ENCODE results near the gene FADS2. TPM values are rescaled to one million over a fixed set of nuclear protein-coding genes. Genes with fewer than 3 reads are reported as not detected.
A peak's percentile ranks its signal among the peaks of the same experiment; 100 is the strongest.

FADS2 gene
- total RNA-seq, 1 experiment from 2014 or later = 19.2 TPM

GRCh38 chr11:61780581-61781162 is 47.4 kb upstream of the FADS2 start:
- intact Hi-C loops (cut with micrococcal nuclease; ENCODE audit: unreplicated experiment) = no loop called here
- Mint-ChIP-seq H3K27ac (ENCODE audit: unreplicated experiment) (no peak overlapping the region), H3K9me3 (ENCODE audit: low read depth, unreplicated experiment) (no peaks in the 10 kb centered on the region), H3K27me3 (ENCODE audit: unreplicated experiment) (no peaks in the 10 kb centered on the region), H3K4me1 (ENCODE audit: low read depth, unreplicated experiment) (no peaks in the 10 kb centered on the region), H3K36me3 (ENCODE audit: insufficient read depth, unreplicated experiment) (peaks cover 62% of the 10 kb centered on the region), H3K4me3 (ENCODE audit: low read depth, unreplicated experiment) (no peak overlapping the region)
- CTCF ChIA-PET = no interaction called here
- BruUV-seq (replicated peaks) = no TSS peak
- TF ChIP-seq CTCF (IDR thresholded peaks at IDR 0.05; ENCODE audit: unreplicated experiment) = no peak
- no peak for DNase-seq

GRCh38 chr11:61781585-61781984 is 46.5 kb upstream of the FADS2 start:
- CTCF ChIA-PET = interaction anchor here (0.5 to 1.2 kb wide), 2 partner anchors 35 to 38 kb away, joined by 3 to 4 read pairs; no protein-coding TSS in a partner anchor
- peaks cover 62% of the 10 kb centered on the region for H3K36me3 Mint-ChIP-seq (ENCODE audit: insufficient read depth, unreplicated experiment)
- H3K27ac Mint-ChIP-seq (ENCODE audit: unreplicated experiment) = no peak overlapping the region
- H3K27me3 Mint-ChIP-seq (ENCODE audit: unreplicated experiment) = no peaks in the 10 kb centered on the region
- no peaks in the 10 kb centered on the region for H3K9me3 Mint-ChIP-seq (ENCODE audit: low read depth, unreplicated experiment)
- H3K4me1 Mint-ChIP-seq (ENCODE audit: low read depth, unreplicated experiment) = no peaks in the 10 kb centered on the region
- no peak for DNase-seq
- no peak for TF ChIP-seq CTCF (IDR thresholded peaks at IDR 0.05; ENCODE audit: unreplicated experiment)
- intact Hi-C loops (cut with micrococcal nuclease; ENCODE audit: unreplicated experiment) = no loop called here
- BruUV-seq (replicated peaks) = no TSS peak
- H3K4me3 Mint-ChIP-seq (ENCODE audit: low read depth, unreplicated experiment) = no peak overlapping the region

- Mint-ChIP-seq H3K36me3 (ENCODE audit: insufficient read depth, unreplicated experiment) (peaks cover 67% of the 10 kb centered on the region), H3K9me3 (ENCODE audit: low read depth, unreplicated experiment) (no peaks in the 10 kb centered on the region), H3K4me3 (ENCODE audit: low read depth, unreplicated experiment) (no peak overlapping the region), H3K27me3 (ENCODE audit: unreplicated experiment) (no peaks in the 10 kb centered on the region), H3K4me1 (ENCODE audit: low read depth, unreplicated experiment) (no peaks in the 10 kb centered on the region), H3K27ac (ENCODE audit: unreplicated experiment) (no peak overlapping the region)
- DNase-seq = no peak
- intact Hi-C loops (cut with micrococcal nuclease; ENCODE audit: unreplicated experiment) = no loop called here
- BruUV-seq (replicated peaks) = no TSS peak
- CTCF ChIA-PET = interaction anchor here (1.2 kb wide), 1 partner anchor 38 kb away, joined by 4 read pairs; no protein-coding TSS in a partner anchor
- no peak for TF ChIP-seq CTCF (IDR thresholded peaks at IDR 0.05; ENCODE audit: unreplicated experiment)
Observed at GRCh38 chr11:61782299-61782698, 45.8 kb upstream of the FADS2 start.

GRCh38 chr11:61782841-61783240 is 45.3 kb upstream of the FADS2 start:
- Mint-ChIP-seq H3K4me1 (ENCODE audit: low read depth, unreplicated experiment) (no peaks in the 10 kb centered on the region), H3K36me3 (ENCODE audit: insufficient read depth, unreplicated experiment) (peaks cover 72% of the 10 kb centered on the region), H3K27me3 (ENCODE audit: unreplicated experiment) (no peaks in the 10 kb centered on the region), H3K9me3 (ENCODE audit: low read depth, unreplicated experiment) (no peaks in the 10 kb centered on the region), H3K4me3 (ENCODE audit: low read depth, unreplicated experiment) (no peak overlapping the region), H3K27ac (ENCODE audit: unreplicated experiment) (peak overlapping the region; percentile 28)
- TF ChIP-seq CTCF (IDR thresholded peaks at IDR 0.05; ENCODE audit: unreplicated experiment) = no peak
- intact Hi-C loops (cut with micrococcal nuclease; ENCODE audit: unreplicated experiment) = no loop called here
- BruUV-seq (replicated peaks) = no TSS peak
- CTCF ChIA-PET = interaction anchor here (0.6 to 1.2 kb wide), 2 partner anchors 20 to 39 kb away, joined by 3 to 4 read pairs; no protein-coding TSS in a partner anchor
- DNase-seq = no peak

Measured in Calu3 (cell line).